K562 treated with DMSO at 1 percent for 12 hours (cell line): ENCODE measurements around the gene BLNK. TPM values are rescaled to one million over a fixed set of nuclear protein-coding genes. Genes with fewer than 3 reads are reported as not detected.

Experiments
- total RNA-seq: library from RNA; unstranded; fragments of 300-600 nt; gene quantifications from 2 replicates; pipeline ENCODE4 v1.2.3, GENCODE V29; 2022; ENCODE audit not compliant: insufficient read depth

Gene BLNK
- not detected in 2 replicates for total RNA-seq

GRCh38 chr10:96271016-96271815 lies at the start of gene BLNK:
TSS of gene BLNK (minus strand) at chr10:96271569. CDS start at chr10:96271398, 171 bp downstream.

DNA sequence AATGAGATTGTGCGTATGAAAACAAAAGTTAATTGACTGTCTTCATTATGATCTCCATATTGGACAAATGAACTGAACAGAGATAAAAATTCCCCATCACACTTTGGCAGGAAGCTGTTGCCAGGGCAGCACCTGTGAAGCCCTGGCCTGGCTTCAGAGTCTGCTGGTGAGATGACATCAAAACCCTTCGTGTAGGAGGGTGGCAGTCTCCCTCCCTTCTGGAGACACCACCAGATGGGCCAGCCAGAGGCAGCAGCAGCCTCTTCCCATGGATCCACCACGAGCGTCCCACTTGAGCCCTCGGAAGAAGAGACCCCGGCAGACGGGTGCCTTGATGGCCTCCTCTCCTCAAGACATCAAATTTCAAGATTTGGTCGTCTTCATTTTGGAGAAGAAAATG lies 32.9 kb upstream of the BLNK start, which contains the start of gene DNTT:
Gene DNTT (plus strand): TSS at position 205 of the 400 bp plus-strand sequence. CDS start 64 bp downstream, at position 269.

Other genes with a start within 250 kb of the BLNK start
- gene CCNJ, start 228.0 kb downstream of the BLNK start, total RNA-seq: 2.1 and 8.3 TPM in 2 replicates
- gene ZNF518A, start 141.3 kb downstream of the BLNK start, total RNA-seq: 2.0 and 11.9 TPM in 2 replicates
- not detected in 2 replicates for gene DNTT, start 32.9 kb upstream of the BLNK start, total RNA-seq
- gene OPALIN, start 87.4 kb upstream of the BLNK start, total RNA-seq: not detected in 2 replicates
- gene TLL2, start 242.4 kb upstream of the BLNK start, total RNA-seq: not detected in 2 replicates